ENCODE results near the gene TOX3.

- TF ChIP-seq MYC (IDR thresholded peaks at IDR 0.05; ENCODE audit: borderline replicate concordance, low read length) (no peak), CTCF (IDR thresholded peaks at IDR 0.05) (no peak), ESRRA (IDR thresholded peaks at IDR 0.05; ENCODE audit: borderline replicate concordance, low read length) (no peak), POLR2A (IDR thresholded peaks at IDR 0.05; ENCODE audit: low read length) (no peak), RAD21 (conservative IDR thresholded peaks at IDR 0.05 in 1 of 2, IDR thresholded peaks at IDR 0.05 in 1 of 2) (no peak)
Measured at GRCh38 chr16:52441886-52442285, 105.1 kb downstream of the TOX3 start.
